Muscle of back (tissue), 11 donors: ENCODE results near the gene OPRL1. TPM values are rescaled to one million over a fixed set of nuclear protein-coding genes. Genes with fewer than 3 reads are reported as not detected.
A peak's percentile ranks its signal among the peaks of the same experiment; 100 is the strongest.

Experiments
- DNase-seq, 3 donors: peaks; one replicate each; pipeline versions ENCODE4 v3.0.0 to v3.0.0-alpha.2; 2013
- polyA plus RNA-seq, 10 donors: library from polyadenylated mRNA; unstranded; fragments of 120-200 nt; gene quantifications; one replicate each; pipeline ENCODE4 v1.2.1, GENCODE V29; 2013; ENCODE audit not compliant: insufficient read length in 10 of 10

The OPRL1 gene
- polyA plus RNA-seq, 10 donors: 0.71 to 1.8 (median 1.1) TPM

DNA sequence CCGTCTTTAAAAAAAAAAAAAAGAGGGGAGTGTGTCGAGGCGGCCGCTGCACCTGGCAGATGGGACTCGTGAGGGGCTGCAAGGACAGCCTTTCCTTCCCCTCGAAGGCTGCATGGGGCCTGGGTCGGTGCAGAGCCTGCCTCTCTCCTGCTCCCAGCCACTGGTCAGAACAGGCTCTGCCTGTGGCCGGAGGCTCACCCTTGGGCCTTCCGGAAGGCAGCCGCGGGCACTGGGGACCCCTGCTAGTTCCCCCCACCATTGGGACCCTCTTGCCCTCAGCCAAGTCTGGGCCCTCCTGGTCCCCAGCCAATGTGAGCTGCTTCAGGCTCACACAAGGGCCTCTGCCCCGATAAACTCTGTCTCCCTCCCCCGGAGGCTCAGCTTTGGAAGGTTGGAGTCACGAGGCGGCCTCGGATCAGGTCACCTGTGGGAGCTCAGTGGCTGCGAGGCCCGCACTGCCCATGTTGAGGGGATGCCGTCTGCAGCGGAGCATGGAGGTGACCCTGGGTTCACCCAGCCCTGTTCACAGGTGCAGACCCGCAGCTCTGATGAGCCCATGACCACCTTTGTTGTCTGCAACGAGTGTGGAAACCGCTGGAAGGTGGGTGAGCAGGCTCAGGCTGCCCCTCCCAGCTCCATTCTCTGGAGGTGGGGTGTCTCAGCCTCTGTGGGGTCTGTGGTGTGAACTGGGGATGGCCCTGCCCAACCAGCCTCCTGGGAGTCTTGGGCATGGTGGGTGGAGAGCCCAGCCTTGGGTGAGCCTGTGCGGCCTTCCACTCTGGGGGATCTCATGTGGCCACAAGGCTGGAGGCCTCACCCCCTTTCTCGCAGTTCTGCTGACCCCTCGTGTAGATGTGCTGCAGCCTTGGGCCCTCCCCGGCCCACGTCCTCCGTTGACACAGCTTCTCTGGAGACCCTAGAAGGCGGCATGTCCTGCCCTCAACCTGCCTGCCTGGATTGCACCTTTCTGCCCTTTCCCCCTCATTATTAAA, 8.2 kb upstream of the OPRL1 start:
- no peak for DNase-seq

DNA sequence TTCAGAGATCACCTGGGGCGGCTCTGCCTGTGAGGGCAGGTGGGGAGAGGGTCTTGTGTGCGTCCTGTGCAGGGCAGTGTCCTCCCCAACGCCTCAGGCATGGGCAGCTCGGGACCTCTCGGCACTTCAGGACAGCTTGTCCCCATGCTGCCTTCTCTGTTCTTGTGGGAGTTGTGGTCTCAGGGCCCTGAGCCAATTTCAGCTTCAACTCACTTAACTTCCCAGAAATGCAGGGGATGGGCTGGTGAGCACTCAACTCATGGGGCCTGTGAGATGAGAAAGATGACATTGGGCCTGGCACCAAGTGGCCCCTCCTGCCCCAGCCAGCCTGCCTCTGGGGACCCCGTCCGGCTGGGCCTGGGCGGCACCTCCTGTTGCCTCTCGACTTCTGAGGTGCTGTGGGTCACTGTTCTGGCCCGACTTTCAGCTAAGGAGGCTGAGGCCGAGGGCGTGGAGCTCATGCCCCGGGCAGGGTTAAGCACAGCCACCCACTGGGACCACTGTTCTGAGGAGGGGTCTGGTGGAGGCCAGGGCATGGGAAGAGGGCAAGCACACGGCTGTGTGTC, 7.3 kb upstream of the OPRL1 start:
- DNase-seq: no peak

GRCh38 chr20:64073476-64074183, 6.3 kb upstream of the OPRL1 start:
- DNase-seq: no peak

DNA sequence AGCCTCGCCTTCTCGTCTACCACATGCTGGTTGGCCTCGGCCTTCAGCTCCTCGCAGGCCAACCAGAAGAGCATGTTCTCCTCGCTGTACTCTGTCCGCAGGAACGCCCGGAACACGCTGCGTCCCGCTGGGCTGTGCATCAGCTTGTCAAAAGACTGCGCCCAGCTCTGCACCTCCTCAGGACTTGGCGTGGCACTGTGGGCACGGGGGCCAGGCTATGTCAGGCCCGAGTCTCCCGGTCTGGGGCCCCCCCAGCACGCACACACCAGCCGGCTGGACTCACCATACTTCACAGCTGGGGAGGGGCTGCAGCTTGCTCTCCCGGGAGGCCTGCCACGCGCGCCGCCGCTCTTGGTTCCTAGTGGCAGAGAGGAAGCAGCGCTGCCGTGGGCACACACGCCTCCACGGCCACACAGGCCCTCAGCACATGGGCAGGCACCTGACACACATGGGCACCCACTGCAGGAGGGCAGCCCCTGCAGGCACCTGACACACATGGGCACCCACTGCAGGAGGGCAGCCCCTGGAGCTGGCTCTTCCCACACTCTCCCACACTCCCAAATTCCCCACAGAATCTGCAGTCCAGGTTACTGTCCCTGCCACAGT, 5.6 kb upstream of the OPRL1 start:
- DNase-seq: no peak

GRCh38 chr20:64074963-64075362, 4.9 kb upstream of the OPRL1 start:
- DNase-seq: no peak

DNA sequence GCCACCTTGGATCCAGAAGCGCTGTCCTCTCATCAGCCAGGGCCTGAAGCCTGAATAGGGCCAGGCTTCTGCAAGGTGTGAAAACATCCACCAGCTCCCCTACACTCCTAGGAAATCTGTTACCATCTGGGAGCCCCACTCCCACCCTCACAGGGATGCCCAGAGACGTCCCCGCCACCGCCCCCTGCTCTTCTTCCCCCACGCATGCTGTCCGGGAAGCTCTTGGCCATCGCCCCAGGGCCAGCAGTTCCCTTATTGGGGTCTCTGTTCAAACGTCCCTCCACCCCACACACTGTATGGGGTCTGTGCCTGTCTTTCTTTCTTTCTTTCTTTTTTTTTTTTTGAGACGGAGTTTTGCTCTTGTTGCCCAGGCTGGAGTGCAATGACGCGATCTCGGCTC, 4.3 kb upstream of the OPRL1 start:
- DNase-seq: no peak

DNA sequence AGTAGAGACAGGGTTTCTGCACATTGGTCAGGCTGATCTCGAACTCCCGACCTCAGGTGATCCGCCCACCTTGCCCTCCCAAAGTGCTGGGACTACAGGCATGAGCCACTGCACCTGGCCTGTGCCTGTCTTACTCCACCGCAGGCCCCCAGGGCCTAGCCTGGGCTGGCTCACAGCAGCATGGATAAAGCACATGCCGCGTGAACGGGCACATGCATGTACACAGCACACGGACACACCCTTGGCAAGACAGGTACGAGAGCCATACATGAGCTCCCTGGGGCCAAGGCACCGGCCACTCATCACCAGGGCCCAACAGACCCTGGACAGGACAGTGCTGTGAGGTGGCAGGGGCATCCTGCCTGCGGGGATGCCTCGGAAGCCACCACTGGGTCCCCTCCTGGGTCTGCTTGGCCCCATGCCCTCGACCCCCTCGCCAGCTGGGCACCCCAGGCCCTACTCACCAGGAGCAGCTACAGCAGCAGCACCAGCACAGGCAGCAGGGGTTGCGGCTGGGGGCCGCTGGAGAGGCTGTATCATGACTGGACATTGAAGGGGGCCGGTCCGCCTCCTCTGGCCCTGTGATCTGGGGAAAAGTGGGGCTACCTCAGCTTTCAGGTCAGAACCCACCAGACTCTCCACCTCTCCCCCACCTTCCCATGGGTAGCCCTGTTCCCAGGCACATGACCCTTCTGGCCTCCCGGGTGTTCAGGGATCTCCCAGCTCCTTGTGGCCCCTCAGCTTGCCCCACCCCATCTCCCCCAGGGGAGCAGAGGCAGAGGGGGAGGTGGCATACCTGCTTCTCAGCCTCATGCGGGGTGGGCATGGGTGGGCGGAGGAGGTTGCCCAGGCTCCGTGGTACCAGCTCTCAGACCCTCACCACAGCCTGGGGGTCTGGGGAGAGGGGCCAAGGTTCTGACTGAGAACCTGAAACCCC, 3.6 kb upstream of the OPRL1 start:
- no peak for DNase-seq

DNA sequence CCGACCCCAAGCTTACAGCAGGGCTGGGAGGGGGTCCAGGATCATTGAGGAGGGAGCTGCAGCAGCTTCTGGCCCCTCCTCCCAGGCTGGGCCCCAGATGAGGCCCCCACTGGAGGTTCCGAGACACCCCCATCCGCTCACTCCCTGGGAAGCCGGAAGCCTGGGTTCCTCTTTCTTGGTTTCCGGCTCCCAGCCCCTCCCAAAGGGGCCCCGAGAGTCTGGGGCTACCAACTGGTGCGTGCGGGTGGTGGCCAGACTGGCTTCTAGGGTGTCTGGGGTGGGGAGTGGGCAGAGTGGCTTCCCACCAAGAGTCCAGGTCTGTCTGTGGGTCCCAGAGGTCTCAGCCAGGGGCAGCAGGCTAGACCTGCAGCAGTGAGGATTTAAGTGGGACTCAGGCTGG, 2.8 kb upstream of the OPRL1 start:
- DNase-seq: no peak

DNA sequence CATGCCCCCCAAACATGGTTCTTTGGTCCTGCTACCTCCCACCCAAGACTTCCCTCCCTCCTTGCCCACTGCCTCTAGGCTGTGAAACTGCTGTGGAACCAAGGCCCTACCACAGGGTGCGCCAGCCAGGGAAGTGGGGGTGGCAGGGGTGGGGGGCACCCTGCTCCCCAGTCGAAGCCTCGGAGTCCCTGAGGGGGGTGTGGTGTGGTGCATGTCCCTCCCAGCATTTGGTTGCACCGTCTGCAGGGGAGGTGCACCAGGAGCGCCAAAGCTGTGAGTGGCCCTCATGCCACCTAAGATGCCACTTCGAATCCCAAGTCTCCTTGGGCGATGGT, 2.4 kb upstream of the OPRL1 start:
- DNase-seq: no peak

DNA sequence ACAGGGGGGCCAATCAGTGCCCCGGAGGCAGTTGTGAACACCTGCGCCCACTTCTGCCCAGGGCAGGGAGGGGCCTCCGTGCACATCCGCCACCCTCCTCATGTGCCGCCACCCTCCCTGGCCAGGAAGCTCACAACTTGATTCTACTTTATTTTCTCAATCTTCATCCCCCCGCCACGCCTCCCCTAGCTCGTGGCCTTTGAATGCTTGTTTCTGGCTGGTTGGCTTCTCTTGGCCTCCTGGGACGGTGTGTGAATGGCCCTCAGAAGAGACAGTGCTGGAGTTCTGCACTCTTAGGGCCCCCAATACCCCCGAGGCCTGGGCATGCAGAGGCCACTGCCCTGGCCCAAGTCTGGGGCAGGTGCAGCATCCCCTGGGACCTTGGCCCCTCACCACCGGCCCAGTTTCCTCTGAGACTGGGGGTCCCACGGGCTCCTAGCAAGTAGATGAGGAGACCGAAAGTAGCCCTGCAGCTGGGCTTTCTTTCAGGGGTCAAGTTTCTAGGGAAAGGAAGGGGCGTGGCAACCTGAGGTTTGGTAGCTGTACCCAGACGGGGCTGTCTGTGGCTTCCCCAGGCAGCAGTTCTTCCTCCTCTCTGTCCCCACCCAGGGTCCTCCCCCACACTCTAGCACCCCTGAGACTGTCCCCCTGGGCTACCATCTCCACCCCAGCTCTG, 1.9 kb upstream of the OPRL1 start:
- DNase-seq: no peak

GRCh38 chr20:64078934-64079272, 979 bp upstream of the OPRL1 start:
- DNase-seq: no peak

GRCh38 chr20:64079273-64080012, 439 bp upstream of the OPRL1 start, which contains the start of gene RGS19:
Gene RGS19, minus strand, starts transcription at chr20:64079518. Its CDS starts 2,632 bp downstream, at chr20:64076886.
- peak; percentile 60 to 89 (median 88) for DNase-seq

- DNase-seq: no peak
Measured at GRCh38 chr20:64080813-64081623, 1.1 kb downstream of the OPRL1 start.

DNA sequence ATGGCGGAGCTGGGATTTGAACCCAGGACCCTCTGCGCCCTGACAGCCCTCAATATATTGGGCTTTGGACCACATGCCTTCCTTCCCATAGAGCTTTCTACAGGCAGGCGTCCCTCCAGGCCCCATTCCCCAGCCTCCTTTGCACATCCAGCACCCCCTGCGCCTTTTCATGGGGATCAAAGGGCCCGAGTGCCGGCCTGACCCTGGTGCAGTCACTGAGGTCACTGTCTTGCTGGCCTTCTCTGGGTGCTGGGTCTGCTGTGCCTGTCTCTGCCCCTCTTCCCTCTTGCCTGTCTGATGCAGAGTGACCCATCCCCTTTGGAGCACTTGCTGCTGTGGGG, 1.7 kb downstream of the OPRL1 start:
- DNase-seq: no peak

DNA sequence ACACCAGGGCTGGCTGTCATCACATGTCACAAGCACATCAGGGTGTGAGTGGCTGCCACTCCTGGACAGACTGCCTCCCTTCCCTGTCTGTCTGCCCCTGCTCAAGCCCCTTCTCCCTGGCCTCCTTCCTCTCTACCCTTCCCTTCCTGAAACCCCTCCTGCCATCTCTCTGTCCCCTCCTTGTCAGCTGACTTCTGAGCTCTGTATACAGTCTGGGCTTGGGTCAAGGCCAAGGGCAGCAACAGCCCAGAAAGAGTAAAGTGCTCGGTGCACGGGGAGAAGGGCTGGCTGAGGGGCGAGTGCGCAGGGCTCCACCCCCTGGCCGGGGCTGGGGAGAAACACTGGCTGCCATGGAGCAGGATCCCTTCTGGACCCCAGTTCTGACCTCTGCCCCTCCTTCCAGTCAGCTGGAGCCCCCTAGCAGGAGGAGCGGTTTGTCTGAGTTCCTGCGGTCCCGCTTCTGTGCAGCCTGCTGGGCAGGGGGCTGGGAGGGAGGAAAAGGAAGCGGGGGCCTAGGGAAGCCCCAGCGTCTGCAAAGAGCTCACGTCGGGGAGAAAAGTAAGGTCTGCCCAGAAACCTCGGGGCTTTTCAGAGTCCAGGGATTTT, 2.3 kb downstream of the OPRL1 start:
- DNase-seq: no peak

DNA sequence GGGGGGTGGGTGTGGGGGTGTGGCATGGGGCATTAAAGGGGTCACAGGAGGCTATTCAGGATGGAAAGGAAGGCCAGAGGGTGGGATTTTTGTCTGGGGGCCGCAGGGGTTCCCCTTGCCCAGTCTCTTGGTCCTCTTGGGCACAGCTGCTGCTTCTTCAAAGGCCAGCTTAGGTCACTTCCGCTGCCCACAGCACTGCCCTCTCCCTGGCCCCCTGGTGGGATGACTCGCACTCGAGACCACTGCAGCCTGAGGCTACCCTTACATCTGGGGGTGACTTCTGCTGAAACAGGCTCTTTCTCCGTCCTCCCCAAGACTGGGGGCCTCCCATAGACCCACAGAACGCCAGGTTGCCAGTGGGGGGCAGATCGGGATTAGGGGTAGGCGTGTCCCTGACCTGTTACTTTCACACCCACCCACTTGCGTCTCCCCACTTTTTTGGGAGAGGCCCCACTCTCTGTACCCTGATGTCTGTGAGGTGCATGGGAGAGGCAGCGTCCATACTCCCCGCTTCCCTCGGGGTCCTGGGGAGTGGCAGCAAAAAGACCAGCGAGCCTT, 3.0 kb downstream of the OPRL1 start:
- DNase-seq: no peak

GRCh38 chr20:64083378-64083803, 3.5 kb downstream of the OPRL1 start:
- DNase-seq: peak; percentile 54 to 88 (median 76)
